ENCODE results near the gene SYNDIG1. TPM values are rescaled to one million over a fixed set of nuclear protein-coding genes. Genes with fewer than 3 reads are reported as not detected.

Gene SYNDIG1
- total RNA-seq, 2 donors from 2014 or later, result 0.78 TPM; not detected in 1

DNA sequence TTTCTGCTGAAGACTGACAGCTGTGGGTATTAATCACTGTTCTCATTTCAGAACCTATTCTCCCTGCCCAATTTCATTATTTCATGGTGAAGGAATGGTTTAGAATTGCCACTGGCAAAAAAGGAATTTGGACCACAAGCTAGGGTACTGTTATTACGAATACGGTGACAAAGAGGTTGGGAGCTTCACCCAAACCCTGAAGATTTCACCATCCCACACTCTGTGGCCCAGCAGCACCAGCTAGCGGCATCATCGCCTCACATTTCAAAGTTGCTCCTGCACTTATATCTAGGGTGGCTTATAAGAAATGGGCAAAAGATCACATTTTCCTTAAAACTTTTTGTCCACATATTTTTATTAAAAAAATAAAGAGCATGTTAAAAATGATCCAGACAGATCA, 236.1 kb downstream of the SYNDIG1 start:
- no peak for DNase-seq
- H3K9me3 ChIP-seq, result no peaks in the 10 kb centered on the region
- H3K4me3 ChIP-seq, result no peak overlapping the region
- TF ChIP-seq, protein P1, sequence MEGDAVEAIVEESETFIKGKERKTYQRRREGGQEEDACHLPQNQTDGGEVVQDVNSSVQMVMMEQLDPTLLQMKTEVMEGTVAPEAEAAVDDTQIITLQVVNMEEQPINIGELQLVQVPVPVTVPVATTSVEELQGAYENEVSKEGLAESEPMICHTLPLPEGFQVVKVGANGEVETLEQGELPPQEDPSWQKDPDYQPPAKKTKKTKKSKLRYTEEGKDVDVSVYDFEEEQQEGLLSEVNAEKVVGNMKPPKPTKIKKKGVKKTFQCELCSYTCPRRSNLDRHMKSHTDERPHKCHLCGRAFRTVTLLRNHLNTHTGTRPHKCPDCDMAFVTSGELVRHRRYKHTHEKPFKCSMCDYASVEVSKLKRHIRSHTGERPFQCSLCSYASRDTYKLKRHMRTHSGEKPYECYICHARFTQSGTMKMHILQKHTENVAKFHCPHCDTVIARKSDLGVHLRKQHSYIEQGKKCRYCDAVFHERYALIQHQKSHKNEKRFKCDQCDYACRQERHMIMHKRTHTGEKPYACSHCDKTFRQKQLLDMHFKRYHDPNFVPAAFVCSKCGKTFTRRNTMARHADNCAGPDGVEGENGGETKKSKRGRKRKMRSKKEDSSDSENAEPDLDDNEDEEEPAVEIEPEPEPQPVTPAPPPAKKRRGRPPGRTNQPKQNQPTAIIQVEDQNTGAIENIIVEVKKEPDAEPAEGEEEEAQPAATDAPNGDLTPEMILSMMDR (IDR thresholded peaks at IDR 0.05), result no peak
- TF ChIP-seq POLR2A (IDR thresholded peaks at IDR 0.05), result no peak
- WGBS, 2 donors, result 92 to 95% methylated on average over 4 of the region's 4 CpGs
- H3K27ac ChIP-seq, result no peak overlapping the region
- no peaks in the 10 kb centered on the region for H3K36me3 ChIP-seq (replicated peaks in 1 of 2; ENCODE audit: insufficient read depth in 1 of 2, low read depth in 2 of 2)
- no peaks in the 10 kb centered on the region for H3K27me3 ChIP-seq
- ATAC-seq, result no peak
- intact Hi-C loops (cut with DNase I), result loop anchor here (10.0 kb wide), 1 partner anchor 71 kb away; no protein-coding TSS in a partner anchor
- H3K4me1 ChIP-seq, result no peaks in the 10 kb centered on the region

DNA sequence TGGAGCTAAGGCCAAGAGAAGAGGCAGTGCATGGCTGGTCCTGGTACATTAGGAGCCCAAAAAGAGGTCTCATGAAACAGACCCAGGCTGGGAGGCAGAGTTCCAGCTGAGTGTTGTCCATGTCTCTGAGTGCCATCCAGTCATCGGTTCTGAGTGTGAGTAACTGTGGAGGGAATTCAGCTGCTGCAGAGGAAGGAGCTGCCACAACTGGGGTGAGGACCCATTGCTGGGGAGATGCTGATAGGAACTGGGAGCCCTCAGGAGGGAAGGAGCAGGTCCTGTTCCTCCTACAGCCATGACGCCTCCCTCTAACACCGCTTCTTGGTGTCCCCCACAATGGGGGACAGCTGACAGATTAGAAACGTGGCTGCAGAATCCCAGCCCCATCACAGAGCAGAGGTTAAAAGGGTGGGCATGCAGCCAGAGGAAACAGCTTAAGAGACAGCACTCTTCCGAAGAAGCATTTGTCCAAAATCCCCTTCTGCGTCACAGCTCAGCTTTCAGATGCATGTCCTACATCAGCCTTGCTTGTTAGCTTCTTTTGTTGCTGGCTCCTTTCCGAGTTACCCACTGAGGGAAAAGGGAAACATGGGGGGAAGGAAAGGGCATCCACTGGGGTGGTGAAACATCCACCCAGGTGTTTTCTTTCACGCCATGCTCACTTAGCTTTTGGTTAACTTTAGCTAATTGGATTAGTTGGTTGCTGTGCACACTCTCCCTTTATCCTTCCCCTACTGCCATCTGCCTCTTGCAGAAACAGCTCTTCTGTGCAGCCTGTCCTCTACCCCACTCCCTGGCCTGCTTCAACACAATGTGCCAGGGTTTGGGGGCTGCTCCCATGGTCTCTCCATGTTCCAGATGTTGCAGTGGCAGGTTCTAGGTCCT, 239.2 kb downstream of the SYNDIG1 start:
- H3K4me1 ChIP-seq, result no peaks in the 10 kb centered on the region
- H3K27me3 ChIP-seq, result no peaks in the 10 kb centered on the region
- no peak for TF ChIP-seq POLR2A (IDR thresholded peaks at IDR 0.05)
- TF ChIP-seq, protein P1 (IDR thresholded peaks at IDR 0.05), result no peak
- intact Hi-C loops (cut with DNase I), result loop anchor here (10.0 kb wide), 1 partner anchor 74 kb away; no protein-coding TSS in a partner anchor
- DNase-seq (no peak), ATAC-seq (no peak)
- peaks cover 0 to 9% (median 0%) of the 10 kb centered on the region in 3 donors for H3K9me3 ChIP-seq
- WGBS, 2 donors, result 68 to 78% methylated on average over 8 of the region's 8 CpGs
- no peak overlapping the region for H3K27ac ChIP-seq
- no peak overlapping the region for H3K4me3 ChIP-seq
- no peaks in the 10 kb centered on the region for H3K36me3 ChIP-seq (replicated peaks in 1 of 2; ENCODE audit: insufficient read depth in 1 of 2, low read depth in 2 of 2)

All from body of pancreas (tissue), 4 donors.